GM21576 (cell line): ENCODE results near the gene INS.
"Not testable (repeated sequence)": the region's sequence is repeated elsewhere in the genome, so short reads cannot be mapped to it uniquely, and the experiment has no call there.

ENCODE experiments used
- ATAC-seq: cut with Tn5 transposase; IDR thresholded peaks from one replicate; pipeline ENCODE4 v1.9.1; 2021; ENCODE audit warnings: mild to moderate bottlenecking, moderate library complexity; ENCODE audit not compliant: unreplicated experiment

The INS gene

DNA sequence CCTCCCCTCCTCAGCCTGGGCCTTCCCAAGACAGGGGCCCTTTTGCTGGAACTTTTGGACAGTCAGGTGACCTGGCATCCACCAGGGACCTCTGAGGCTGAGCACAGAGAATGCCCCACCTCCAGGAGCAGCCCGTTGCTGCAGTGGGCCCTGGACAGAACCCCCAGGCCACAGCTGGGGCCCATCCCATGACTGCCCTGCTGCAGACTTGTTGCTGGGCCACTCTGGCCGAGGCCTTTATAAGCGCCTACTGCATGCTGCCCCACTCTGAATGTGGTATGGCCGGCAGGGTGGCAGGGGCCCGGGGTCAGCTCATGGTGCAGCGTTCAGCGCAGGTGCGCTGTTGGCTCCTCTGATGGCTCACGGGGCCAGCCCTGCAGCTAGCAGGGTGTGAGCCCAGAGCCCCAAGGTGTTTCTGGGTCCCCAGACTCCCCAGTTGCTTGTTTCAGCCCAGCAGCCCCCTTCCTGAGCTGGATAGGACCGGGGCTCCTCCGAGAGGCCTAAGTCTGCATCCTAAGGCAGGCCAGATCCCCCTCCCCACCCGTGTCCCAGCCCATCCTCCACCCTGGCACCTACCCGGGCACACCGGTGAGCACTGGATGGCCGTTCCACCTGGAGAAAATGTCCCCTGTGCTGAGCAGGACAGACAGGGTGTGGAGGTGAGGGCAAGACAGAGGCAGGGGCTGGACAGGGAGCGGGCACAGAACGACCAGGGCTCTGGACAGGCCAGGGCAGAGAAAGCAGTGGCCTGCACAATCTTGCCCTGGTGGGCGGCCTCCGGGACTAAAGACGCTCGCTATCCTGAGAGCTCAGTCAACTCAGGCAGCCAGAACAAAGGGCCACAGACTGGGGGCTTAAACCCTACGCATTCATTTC lies 38.7 kb upstream of the INS start:
- ATAC-seq: no peak

DNA sequence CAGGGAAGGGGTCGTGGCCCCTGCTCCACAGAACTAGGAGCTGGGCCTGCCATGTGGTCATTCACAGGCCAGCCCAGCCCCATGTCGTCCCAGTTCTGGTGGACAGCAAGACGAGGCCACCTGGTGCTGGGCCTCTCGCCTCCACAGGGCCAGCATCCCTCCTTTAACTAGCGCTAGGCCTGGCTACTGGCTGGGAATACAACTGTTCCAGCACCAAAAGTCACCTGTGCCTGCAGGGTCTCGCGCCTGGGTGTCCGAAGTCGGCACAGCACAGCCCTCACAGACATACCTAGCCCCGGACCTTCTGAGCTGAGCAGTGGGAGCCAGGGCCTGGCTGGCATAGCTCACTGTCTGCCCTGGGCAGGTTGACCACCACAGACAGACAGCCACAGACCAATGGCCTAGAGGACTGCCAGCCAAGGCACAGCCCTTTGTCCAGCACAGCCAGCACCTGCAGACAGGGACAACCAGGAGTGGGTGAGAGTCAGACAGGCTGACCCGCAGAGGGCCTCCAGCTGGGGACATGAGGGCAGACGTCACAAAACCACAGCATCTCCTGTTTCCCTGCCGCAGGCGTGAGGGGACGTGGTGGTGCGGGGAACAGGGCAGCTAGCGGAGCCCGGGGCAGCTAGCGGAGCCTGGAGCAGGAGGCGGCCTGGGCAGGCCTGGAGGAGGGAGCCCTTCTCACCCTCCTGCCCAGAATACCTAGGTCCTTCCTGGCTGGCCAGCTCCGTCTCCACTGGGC lies 37.8 kb upstream of the INS start:
- no peak for ATAC-seq

DNA sequence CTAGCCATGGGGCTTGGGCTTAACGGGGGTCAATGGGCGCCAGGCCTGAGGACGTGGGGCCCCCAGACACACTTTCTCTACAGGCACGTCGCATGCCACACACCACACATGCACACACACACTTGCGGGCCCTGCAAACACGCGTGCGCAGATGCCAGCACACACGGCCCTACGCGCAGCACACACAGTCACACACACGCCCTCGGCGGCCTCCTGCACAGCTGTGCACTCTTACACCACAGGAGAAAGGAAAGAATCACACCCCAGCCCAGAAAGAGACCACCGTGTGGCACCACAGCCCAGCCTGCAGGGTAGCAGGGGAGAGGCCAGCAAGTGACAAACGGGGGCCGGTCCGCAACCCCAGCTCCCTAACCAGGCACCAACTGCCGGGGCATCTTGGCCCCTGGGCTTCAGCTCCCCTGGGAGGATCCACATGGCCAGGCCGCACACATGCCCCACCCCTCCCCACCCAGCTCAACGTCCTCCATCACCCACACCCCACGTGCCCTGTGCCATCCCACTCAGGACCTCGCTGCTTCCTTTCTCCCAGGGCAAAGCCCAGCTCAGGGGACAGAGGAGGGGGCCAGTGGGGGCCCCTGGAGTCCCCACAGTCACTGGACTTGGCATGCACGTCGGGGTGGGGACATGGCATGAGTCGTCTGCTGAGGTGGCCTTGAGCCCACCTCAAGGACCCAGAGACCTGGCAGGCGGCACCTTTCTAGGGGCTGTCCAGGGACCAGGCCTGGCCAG lies 36.9 kb upstream of the INS start:
- ATAC-seq: no peak

DNA sequence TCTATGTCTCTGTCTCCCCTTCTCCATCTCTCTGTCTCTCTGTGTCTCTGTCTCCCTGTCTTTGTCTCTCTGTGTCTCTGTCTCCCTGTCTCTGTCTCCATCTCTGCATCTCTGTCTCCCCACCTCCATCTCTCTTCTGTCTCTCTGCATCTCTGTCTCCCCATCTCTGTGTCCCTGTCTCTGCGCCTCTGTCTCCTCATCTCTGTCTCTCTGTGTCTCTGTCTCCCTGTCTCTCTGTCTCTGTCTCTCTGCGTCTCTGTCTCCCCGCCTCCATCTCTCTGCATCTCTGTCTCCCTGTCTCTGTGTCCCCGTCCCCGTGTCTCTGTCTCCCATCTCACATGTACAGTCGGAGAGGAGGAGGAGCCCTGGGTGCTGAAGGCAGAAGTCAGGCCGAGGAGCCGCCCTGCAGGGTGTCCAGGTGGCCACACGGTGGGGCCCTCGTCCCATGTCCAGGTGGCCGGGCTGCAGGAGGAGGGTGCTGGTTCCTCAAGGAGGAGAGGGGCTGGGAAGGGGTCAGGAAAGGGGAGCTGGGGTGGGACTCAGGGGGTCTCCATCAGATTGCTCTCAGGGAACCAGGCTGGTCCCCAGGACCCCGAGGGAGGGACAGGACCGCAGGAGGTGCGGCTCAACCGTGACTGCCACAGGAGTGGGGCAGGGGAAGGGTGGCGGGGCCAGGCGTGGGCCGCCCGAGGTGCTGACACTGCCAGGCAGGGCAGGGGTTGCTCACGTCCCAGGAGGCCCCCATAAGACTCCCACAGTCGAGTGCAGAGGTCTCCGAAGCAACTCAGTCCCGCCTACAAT lies 36.2 kb upstream of the INS start:
- no peak for ATAC-seq

DNA sequence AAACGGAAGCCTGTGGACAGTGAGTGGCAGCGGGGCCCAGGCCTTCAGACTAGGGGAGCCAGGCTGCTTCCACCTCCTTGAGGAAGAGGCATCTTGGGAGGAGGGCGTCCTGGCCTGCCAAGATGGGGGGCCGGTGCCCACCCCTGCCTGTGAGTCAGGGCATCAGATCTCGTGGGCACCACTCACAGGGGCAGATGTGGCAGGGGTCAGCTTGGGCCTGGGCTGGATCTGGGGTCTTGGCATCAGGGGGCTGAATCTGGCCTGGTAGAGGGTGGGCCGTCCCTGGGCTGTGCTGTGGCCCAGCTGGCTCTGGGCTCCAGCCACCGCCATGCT lies 34.7 kb upstream of the INS start:
- no peak for ATAC-seq

DNA sequence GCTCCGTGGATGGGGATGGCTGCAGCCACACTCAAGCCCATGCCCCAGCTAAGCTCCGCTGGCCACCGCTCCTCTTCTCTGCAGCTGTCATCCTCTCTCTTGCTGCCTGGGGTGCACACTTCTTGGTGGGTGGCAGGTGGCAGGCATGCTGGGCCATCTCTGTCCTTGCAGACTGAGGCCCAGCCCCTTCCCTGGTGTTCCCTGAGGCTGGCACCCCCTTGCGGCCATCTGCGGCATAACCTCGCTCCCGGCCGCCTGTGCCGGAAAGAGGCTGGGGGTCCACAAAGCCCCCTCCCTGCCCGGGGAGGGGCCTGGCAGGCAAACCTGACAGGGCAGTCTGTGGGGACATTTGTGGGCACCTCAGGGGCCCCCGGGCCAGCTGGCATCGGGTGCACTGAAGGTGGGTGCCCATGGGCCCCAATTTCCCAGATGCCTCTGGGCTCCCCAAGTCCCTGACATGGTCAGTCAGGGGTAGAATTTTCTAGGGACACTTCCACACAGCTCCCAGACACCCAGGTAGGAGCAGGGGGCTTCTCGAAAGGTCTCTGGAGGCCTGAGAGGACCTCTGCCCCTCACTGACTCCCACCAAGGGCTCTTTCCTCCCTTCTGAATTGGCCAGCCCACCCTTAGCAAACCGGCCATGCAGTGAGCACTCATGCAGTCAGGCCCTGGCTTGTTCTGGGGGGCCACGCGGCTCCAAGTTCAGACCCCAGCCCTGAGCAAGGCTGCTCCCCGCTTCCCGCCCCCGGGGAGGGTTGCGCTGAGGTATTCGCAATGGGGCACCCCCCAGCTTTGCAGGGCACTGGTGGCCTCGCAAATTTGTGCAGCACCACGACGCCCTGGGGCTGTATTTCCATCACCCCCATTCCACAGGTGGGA lies 34.1 kb upstream of the INS start:
- ATAC-seq: no peak

DNA sequence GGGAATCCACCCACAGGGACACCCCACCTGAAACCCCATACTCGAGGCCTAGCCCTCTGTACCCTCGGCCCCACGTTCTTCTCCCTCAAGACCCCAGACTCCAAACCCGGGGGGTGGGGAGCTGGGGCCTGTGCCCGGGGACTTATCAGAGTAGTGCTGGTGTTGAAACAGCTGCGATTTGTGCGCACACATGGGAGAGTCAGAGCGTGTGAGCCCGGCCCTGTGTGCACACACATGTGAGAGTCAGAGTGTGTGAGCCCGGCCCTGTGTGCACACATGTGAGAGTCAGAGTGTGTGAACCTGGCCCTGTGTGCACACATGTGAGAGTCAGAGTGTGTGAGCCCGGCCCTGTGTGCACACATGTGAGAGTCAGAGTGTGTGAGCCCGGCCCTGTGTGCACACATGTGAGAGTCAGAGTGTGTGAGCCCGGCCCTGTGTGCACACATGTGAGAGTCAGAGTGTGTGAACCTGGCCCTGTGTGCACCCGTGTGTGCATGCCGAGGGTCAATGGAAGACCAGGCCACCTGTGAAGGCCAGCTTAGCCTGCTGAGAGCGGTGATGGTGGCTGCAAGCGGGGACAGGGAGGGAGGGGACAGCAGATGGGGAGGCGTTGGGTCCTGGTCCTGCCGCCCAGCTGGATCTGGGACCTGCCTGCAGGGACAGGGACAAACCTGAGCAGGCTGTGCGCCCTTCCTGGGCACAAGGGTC lies 33.0 kb upstream of the INS start:
- ATAC-seq: not testable (repeated sequence)

DNA sequence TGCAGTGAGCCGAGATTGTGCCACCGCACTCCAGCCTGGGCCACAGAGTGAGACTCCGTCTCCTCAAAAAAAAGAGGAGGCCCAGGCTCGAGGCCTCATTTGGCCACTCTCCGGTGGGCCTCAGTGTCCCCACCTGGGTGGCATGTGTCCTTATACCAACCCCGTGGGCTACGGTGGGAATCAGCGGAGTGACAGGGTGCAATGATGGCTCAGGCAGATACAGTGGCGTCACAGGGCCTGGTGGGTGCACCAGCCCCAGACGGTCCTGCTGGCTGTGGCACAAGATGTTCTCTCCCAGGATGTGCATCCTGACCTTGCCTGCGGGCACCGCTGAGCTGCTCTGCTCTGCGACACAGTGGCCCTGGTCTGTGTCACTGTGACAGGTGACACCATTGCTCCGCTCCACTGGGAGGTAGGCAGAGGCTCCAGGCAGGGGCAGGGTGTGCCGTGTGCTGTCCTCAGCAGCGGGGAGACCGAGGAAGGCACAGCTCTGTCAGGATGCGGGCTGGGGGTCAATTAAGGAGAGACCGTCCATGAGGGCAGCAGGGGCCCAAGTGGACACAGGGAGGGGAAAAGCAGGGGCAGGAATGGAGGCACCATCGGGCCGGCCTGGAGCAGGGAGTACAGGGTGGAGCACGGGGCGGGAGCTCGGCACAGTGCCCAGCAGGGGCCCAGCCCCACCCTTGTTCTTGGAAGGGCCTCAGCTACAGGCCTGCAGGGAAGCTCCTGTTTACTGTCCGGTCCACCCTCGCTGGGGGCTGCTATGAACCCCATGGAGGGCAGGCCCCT lies 32.3 kb upstream of the INS start:
- ATAC-seq: no peak

DNA sequence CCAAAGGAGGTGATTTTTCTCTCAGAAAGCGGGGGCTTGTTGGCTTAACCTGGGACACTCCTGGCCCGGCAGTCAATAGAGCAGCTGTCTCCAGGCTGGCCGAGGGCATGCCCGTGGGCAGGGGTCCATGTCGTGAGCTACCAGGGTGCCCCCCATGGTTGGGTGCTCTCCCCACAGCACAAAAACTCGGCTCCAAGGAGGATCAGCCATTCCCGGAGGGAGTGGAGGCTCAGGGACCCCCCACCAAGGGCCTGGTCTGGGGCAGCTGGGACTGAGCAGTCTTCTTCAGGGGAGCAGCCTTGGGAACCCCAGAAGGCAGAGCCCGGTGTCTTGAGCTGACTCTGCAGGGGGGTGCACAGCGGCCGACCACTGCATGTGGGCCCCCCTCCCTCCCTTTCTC lies 31.4 kb upstream of the INS start:
- no peak for ATAC-seq

DNA sequence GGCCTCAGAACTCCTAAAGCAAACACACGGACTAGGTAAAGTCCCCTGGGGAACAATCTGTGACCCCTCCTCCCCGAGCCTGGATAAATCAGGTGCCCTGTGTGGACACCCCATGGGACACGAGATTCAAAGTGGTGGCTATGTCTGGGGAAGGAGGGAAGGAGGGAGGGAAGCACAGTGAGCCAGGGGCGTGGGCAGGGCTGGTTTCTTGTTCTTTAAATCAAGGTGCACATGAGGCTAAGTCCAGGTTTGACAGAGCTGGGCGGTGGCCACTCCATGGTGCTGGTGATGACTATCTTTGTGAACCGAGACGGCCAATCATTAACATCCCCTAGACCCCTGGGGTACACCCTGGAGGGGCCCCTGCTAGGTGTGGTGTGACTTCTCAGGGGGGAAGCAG lies 30.9 kb upstream of the INS start:
- no peak for ATAC-seq

DNA sequence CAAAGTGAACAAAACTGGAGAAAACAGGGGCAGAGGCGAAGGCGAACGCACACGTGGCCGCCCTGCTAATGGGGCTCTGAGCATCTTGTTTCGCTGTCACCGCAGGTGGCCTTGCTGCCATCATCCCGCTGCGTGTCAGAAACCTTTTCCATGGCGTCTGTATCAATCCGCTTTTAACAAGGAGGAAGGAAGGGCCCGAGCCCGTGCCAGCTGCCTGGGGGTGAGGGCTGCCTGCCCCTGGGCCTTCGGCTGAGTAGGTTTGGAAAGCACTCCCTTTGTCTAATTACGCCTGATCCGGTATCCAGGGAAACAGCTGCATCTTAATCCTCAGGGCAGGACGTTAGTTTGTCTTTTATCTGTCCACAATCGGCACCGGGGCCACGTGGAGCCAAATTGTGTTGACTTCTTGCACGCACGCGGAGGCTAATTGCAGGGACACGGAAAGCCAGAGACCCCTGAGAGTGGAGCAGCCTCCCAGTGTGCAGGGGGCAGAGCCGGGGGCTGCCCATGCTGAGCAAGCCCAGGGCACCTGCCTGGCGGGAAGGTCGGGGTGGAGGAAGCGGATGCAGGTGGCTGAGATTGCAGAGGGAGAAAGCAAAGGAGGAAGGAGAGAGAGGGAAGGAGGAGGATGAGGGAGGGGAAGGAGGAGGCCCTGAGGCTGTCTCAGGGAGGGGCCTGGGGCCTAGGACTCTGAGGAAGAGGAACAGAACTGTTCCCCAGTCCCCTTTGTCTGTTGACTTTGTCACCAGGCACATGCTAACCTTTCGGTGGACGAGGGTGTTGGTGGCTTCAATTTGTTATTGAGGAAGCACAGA lies 29.9 kb upstream of the INS start:
- ATAC-seq: no peak

DNA sequence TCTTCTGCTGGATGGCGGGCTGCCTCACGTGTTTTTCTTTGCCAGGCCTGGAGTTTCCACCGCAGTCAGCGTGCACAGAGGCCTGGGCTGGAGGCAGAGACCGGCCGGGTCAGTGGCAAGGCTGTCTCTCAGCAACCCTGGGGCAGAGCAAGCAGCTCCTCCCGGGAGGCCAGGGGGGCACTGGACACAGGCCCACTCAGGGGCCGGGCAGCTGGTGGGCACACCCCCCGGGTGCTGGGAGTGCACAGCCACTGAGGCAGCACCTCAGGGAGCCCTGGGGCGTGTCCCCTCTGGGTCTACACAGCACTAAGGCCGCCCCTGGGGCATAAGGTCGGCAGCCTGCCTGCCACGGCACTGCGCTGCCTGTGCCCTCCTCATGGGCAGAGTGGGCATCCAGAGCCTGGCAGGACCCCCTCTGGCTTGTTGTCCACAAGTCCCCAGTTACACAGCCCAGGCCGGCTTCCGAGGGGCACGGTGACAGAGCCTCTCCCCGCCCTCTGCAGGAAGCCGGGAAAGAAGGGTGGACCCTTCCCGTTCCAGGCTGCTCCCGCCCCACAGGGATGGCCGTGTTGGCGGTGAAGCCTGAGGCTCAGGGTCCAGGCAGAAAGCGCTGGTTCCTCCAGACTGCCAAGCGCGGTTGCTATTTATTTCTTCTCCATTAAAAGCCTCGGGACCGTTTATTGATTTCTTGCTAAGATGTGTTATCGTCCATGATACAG lies 29.1 kb upstream of the INS start:
- ATAC-seq: no peak

DNA sequence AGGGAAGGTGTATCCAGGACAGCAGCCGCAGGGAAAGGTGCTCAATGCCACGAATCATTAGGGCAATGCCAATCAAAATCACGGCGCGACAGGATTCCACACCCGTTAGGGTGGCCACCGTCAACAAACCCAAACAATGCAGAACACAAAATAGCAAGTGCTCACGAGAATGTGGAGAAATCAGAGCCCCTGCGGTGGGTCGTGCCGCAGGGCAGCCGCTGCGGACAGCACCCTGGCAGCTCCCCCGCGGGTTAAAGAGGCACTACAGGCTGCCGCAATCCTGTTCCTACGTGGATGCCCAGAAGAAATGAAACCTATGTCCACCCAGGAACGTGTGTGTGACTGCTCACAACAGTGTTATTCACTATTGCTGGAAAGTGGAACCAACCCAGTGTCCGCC lies 27.7 kb upstream of the INS start:
- no peak for ATAC-seq

DNA sequence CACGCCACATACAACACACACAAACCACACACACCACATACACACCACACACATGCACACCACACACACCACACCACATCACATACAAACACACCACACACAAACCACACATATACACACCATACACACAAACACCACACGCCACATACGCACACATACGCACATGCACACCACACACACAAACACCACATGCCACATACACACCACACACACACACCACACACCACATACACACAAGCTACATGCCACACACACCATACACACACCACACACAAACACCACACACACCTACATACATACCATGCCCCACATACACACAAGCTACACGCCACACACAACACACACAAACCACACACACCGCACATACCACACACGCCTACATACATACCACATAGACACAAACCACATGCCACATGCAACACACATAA lies 26.3 kb upstream of the INS start:
- no peak for ATAC-seq

DNA sequence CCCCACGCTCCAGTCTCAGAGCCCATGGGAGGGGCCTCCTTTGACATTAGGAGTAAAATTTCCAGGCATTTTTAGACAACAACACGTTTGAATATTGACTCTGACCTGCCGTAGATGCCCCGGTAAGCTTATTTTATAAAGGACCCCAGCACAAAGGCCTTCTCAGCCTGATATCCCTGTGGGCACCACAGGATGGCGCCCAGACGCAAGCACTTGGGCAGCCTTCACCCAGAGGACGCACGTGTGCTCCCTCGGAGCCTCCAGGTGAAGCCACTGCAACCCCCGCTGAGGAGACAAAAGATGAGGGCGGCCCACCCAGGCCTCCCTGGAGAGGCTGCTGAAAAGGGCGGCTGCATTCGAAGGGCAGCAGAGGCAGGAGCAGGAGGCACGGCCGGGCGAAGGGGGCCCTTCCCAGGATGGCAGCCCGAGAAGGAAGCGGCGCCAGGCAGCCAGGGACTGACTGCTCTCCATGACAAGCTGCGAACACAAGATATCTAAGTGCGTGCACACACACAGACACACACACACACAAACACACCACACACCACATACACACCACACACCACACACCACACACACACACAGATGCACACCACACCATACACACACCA lies 25.8 kb upstream of the INS start:
- ATAC-seq: no peak

DNA sequence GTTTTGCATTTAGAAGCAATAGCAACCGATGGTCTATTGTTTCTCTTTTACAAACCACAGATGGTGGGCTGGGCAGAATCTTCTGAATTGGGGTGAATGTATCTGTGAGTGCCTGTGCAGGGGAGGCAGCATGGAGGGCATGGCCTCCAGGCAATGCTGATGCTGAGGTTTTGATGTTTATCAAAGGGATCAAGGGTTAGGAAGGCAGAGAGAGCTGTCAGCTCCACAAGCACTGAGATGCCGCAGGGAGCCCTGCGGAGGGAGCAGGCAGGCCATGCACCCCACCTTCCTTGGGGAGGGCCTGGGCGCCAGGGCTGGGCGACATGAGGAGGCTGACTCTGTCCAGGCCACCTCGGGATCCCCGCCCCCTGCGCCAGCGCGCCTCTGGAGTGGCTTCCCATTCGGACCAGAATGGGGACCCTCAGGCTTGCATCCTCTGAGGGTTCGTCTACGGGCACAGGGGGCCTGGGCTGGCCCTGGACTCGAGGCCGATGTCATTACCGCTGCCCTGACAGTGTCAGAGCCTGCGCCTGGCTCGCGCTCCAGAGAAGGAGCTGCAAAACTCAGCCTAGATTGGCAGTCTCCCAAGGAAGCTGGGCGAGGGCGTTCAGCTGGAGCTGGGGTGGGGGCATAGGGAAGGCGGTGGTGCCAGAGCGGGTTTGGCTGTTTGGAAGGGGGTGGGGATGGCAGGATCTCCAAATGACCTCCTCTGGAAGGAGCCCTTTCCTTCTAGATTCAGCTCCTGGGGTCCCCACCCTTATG lies 24.5 kb upstream of the INS start:
- no peak for ATAC-seq
